ENCODE data around the gene SLC26A9.

The SLC26A9 gene

GRCh38 chr1:205962821-205963221 lies 19.6 kb upstream of the SLC26A9 start:
- no peak overlapping the region for H3K4me2 ChIP-seq
- no peak overlapping the region for H3K4me3 ChIP-seq (IDR thresholded peaks at IDR 0.05; ENCODE audit: insufficient read depth, low read depth, low read length)
- H3K9ac ChIP-seq, result no peak overlapping the region
- H3K4me1 ChIP-seq (ENCODE audit: low read depth, poor library complexity, severe bottlenecking), result peaks cover 14% of the 10 kb centered on the region
- no peak overlapping the region for H3K27ac ChIP-seq
- H3K79me2 ChIP-seq (ENCODE audit: insufficient read depth, low read depth), result no peaks in the 10 kb centered on the region
- H2AFZ ChIP-seq (ENCODE audit: low read depth), result no peak overlapping the region
- TF ChIP-seq CTCF (conservative IDR thresholded peaks at IDR 0.05; ENCODE audit: low read depth, low read length), result no peak
- no peaks in the 10 kb centered on the region for H3K36me3 ChIP-seq (ENCODE audit: insufficient read depth)
- no peaks in the 10 kb centered on the region for H3K27me3 ChIP-seq (ENCODE audit: insufficient read depth, low read depth)
- no peaks in the 10 kb centered on the region for H4K20me1 ChIP-seq (ENCODE audit: insufficient read depth)

GRCh38 chr1:205961991-205962820 lies 18.9 kb upstream of the SLC26A9 start:
- TF ChIP-seq CTCF (conservative IDR thresholded peaks at IDR 0.05; ENCODE audit: low read depth, low read length), result no peak
- H2AFZ ChIP-seq (ENCODE audit: low read depth), result no peak overlapping the region
- peaks cover 14% of the 10 kb centered on the region for H3K4me1 ChIP-seq (ENCODE audit: low read depth, poor library complexity, severe bottlenecking)
- H3K36me3 ChIP-seq (ENCODE audit: insufficient read depth), result no peaks in the 10 kb centered on the region
- no peak overlapping the region for H3K4me2 ChIP-seq
- no peak overlapping the region for H3K27ac ChIP-seq
- no peaks in the 10 kb centered on the region for H3K79me2 ChIP-seq (ENCODE audit: insufficient read depth, low read depth)
- H3K27me3 ChIP-seq (ENCODE audit: insufficient read depth, low read depth), result no peaks in the 10 kb centered on the region
- no peak overlapping the region for H3K4me3 ChIP-seq (IDR thresholded peaks at IDR 0.05; ENCODE audit: insufficient read depth, low read depth, low read length)
- H4K20me1 ChIP-seq (ENCODE audit: insufficient read depth), result no peaks in the 10 kb centered on the region
- no peak overlapping the region for H3K9ac ChIP-seq

GRCh38 chr1:205961405-205961804 lies 18.1 kb upstream of the SLC26A9 start:
- Histone ChIP-seq H3K27me3 (ENCODE audit: insufficient read depth, low read depth) (no peaks in the 10 kb centered on the region), H2AFZ (ENCODE audit: low read depth) (peak overlapping the region; percentile 35), H3K79me2 (ENCODE audit: insufficient read depth, low read depth) (no peaks in the 10 kb centered on the region), H3K4me3 (IDR thresholded peaks at IDR 0.05; ENCODE audit: insufficient read depth, low read depth, low read length) (no peak overlapping the region), H4K20me1 (ENCODE audit: insufficient read depth) (no peaks in the 10 kb centered on the region), H3K27ac (no peak overlapping the region), H3K9ac (peak overlapping the region; percentile 19; the same call in 1 of the 2 replicates), H3K4me1 (ENCODE audit: low read depth, poor library complexity, severe bottlenecking) (peaks cover 14% of the 10 kb centered on the region), H3K4me2 (peak overlapping the region; percentile 22), H3K36me3 (ENCODE audit: insufficient read depth) (no peaks in the 10 kb centered on the region)
- TF ChIP-seq CTCF (conservative IDR thresholded peaks at IDR 0.05; ENCODE audit: low read depth, low read length), result no peak

GRCh38 chr1:205959789-205960188 lies 16.5 kb upstream of the SLC26A9 start:
- Histone ChIP-seq H3K9ac (no peak overlapping the region), H3K4me3 (IDR thresholded peaks at IDR 0.05; ENCODE audit: insufficient read depth, low read depth, low read length) (no peak overlapping the region), H3K79me2 (ENCODE audit: insufficient read depth, low read depth) (no peaks in the 10 kb centered on the region), H3K27ac (no peak overlapping the region), H2AFZ (ENCODE audit: low read depth) (no peak overlapping the region), H3K36me3 (ENCODE audit: insufficient read depth) (no peaks in the 10 kb centered on the region), H3K27me3 (ENCODE audit: insufficient read depth, low read depth) (no peaks in the 10 kb centered on the region), H3K4me2 (no peak overlapping the region), H4K20me1 (ENCODE audit: insufficient read depth) (no peaks in the 10 kb centered on the region), H3K4me1 (ENCODE audit: low read depth, poor library complexity, severe bottlenecking) (peaks cover 14% of the 10 kb centered on the region)
- no peak for TF ChIP-seq CTCF (conservative IDR thresholded peaks at IDR 0.05; ENCODE audit: low read depth, low read length)

Measured in KMS-11 (cell line).